ENCODE measurements around the gene ZBTB40.

Gene ZBTB40

GRCh38 chr1:22544606-22545005 lies 93.0 kb downstream of the ZBTB40 start:
- ATAC-seq (ENCODE audit: low read depth) (no peak), DNase-seq (ENCODE audit: low spot score) (no peak)
- Histone ChIP-seq H3K27me3 (ENCODE audit: insufficient read depth, poor library complexity, severe bottlenecking) (peaks cover 23% of the 10 kb centered on the region), H3K4me1 (ENCODE audit: insufficient read depth, poor library complexity, severe bottlenecking) (peaks cover 2% of the 10 kb centered on the region), H3K36me3 (ENCODE audit: low read depth) (no peaks in the 10 kb centered on the region), H3K9me3 (ENCODE audit: severe bottlenecking) (no peaks in the 10 kb centered on the region), H3K27ac (ENCODE audit: poor library complexity, severe bottlenecking) (no peak overlapping the region), H3K4me3 (ENCODE audit: severe bottlenecking) (no peak overlapping the region)
- TF ChIP-seq CTCF (IDR thresholded peaks at IDR 0.05; ENCODE audit: poor library complexity, severe bottlenecking): no peak

- Histone ChIP-seq H3K9me3 (ENCODE audit: severe bottlenecking) (no peaks in the 10 kb centered on the region), H3K27me3 (ENCODE audit: insufficient read depth, poor library complexity, severe bottlenecking) (peaks cover 23% of the 10 kb centered on the region), H3K4me3 (ENCODE audit: severe bottlenecking) (no peak overlapping the region), H3K36me3 (ENCODE audit: low read depth) (no peaks in the 10 kb centered on the region), H3K4me1 (ENCODE audit: insufficient read depth, poor library complexity, severe bottlenecking) (peaks cover 2% of the 10 kb centered on the region), H3K27ac (ENCODE audit: poor library complexity, severe bottlenecking) (no peak overlapping the region)
- DNase-seq (ENCODE audit: low spot score) (no peak), ATAC-seq (ENCODE audit: low read depth) (no peak; the same call in 2 of the 3 replicates)
- no peak for TF ChIP-seq CTCF (IDR thresholded peaks at IDR 0.05; ENCODE audit: poor library complexity, severe bottlenecking)
These were observed 93.5 kb downstream of the ZBTB40 start for GRCh38 chr1:22545141-22545540.

GRCh38 chr1:22547186-22547817 lies 95.7 kb downstream of the ZBTB40 start:
- Histone ChIP-seq H3K36me3 (ENCODE audit: low read depth) (no peaks in the 10 kb centered on the region), H3K4me3 (ENCODE audit: severe bottlenecking) (no peak overlapping the region), H3K4me1 (ENCODE audit: insufficient read depth, poor library complexity, severe bottlenecking) (no peaks in the 10 kb centered on the region), H3K27me3 (ENCODE audit: insufficient read depth, poor library complexity, severe bottlenecking) (peaks cover 23% of the 10 kb centered on the region), H3K27ac (ENCODE audit: poor library complexity, severe bottlenecking) (no peak overlapping the region), H3K9me3 (ENCODE audit: severe bottlenecking) (no peaks in the 10 kb centered on the region)
- DNase-seq (ENCODE audit: low spot score) (no peak), ATAC-seq (ENCODE audit: low read depth) (no peak)
- TF ChIP-seq CTCF (IDR thresholded peaks at IDR 0.05; ENCODE audit: poor library complexity, severe bottlenecking): no peak

- no peaks in the 10 kb centered on the region for H3K9me3 ChIP-seq (ENCODE audit: severe bottlenecking)
- no peaks in the 10 kb centered on the region for H3K4me1 ChIP-seq (ENCODE audit: insufficient read depth, poor library complexity, severe bottlenecking)
- no peak for ATAC-seq (ENCODE audit: low read depth)
- H3K4me3 ChIP-seq (ENCODE audit: severe bottlenecking): no peak overlapping the region
- H3K27ac ChIP-seq (ENCODE audit: poor library complexity, severe bottlenecking): no peak overlapping the region
- no peaks in the 10 kb centered on the region for H3K36me3 ChIP-seq (ENCODE audit: low read depth)
- no peak for TF ChIP-seq CTCF (IDR thresholded peaks at IDR 0.05; ENCODE audit: poor library complexity, severe bottlenecking)
- no peak for DNase-seq (ENCODE audit: low spot score)
- H3K27me3 ChIP-seq (ENCODE audit: insufficient read depth, poor library complexity, severe bottlenecking): peaks cover 23% of the 10 kb centered on the region
These were observed 96.3 kb downstream of the ZBTB40 start for GRCh38 chr1:22547818-22548462.

- DNase-seq (ENCODE audit: low spot score) (no peak), ATAC-seq (ENCODE audit: low read depth) (no peak)
- Histone ChIP-seq H3K4me3 (ENCODE audit: severe bottlenecking) (no peak overlapping the region), H3K36me3 (ENCODE audit: low read depth) (no peaks in the 10 kb centered on the region), H3K27me3 (ENCODE audit: insufficient read depth, poor library complexity, severe bottlenecking) (peaks cover 26% of the 10 kb centered on the region), H3K27ac (ENCODE audit: poor library complexity, severe bottlenecking) (no peak overlapping the region), H3K4me1 (ENCODE audit: insufficient read depth, poor library complexity, severe bottlenecking) (no peaks in the 10 kb centered on the region), H3K9me3 (ENCODE audit: severe bottlenecking) (no peaks in the 10 kb centered on the region)
- TF ChIP-seq CTCF (IDR thresholded peaks at IDR 0.05; ENCODE audit: poor library complexity, severe bottlenecking): no peak
These were observed 98.4 kb downstream of the ZBTB40 start for GRCh38 chr1:22550021-22550420.

All from RWPE2 (cell line).